LNCAP (cell line): ENCODE data around the gene NEDD4.

ENCODE experiments used
- TF ChIP-seq, protein P1 (sequence below): fragments of 450-650 bp; IDR thresholded peaks from 2 replicates; pipeline ENCODE4 v1.5.1; 2017; ENCODE audit warnings: mild to moderate bottlenecking

Gene NEDD4

DNA sequence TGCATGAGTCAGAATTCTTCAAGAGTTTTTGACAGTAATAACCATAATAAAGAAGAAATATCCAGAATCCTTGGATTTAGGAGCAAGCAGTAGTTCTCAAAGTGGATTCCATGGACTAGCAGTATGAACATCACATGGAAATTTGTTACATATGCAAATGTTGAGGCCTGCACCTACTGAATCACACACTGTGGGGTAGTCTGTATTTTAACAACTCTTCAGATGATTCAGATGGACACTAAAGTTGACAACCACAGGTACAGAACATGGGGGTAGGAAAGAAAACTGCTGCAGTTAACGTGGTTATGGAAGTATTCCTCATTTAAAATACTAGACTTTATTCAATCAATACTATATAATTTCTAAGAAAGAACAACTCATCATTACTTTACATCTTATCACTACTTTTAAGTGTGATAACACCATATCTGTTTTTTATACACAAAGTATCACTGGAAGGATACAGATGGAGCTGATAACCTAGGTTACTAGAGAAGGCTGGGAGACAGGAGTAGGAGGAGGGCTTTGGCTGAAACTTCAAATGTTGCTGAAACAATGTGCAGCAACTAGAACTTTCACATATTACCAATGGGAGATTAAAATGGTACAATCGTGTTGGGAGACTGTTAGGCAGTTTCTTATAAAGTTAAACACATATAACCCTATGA, 11.7 kb downstream of the NEDD4 start:
- TF ChIP-seq, protein P1, sequence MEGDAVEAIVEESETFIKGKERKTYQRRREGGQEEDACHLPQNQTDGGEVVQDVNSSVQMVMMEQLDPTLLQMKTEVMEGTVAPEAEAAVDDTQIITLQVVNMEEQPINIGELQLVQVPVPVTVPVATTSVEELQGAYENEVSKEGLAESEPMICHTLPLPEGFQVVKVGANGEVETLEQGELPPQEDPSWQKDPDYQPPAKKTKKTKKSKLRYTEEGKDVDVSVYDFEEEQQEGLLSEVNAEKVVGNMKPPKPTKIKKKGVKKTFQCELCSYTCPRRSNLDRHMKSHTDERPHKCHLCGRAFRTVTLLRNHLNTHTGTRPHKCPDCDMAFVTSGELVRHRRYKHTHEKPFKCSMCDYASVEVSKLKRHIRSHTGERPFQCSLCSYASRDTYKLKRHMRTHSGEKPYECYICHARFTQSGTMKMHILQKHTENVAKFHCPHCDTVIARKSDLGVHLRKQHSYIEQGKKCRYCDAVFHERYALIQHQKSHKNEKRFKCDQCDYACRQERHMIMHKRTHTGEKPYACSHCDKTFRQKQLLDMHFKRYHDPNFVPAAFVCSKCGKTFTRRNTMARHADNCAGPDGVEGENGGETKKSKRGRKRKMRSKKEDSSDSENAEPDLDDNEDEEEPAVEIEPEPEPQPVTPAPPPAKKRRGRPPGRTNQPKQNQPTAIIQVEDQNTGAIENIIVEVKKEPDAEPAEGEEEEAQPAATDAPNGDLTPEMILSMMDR, result no peak

DNA sequence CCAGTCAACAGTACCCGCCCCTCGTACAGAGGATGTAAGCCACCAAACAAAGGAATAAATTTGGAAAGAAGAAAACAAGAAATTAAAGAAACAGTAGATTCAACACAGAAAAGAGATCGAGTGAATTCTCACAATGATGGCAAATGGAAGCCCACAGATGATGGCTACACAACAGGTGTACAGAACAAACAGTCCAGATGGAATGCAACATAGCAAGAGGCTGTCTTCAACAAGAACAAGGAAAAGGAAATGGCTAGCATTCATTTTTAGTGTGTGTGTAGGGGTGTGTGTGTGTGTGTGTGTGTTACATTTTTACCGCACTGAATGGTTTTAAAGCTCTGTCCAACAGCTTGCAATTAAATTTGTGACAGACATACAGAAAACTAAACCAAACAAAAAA, 12.9 kb downstream of the NEDD4 start:
- TF ChIP-seq, protein P1, result no peak

DNA sequence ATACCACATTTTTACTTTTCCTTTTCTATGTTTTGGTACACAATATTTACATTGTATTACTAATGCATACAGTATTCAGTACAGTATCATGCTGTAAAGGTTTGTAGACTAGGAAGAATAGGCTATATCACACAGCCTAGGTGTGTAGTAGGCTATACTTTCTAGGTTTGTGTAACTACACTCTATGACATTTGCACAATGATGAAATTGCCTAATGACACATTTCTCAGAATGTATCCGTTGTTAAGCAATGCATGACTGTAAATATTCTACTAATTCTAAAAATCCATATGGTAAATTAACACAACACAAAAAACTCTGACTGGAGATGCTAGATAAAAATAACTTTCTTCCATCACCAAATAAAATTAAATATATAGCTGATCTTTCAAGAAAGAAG, 16.2 kb downstream of the NEDD4 start:
- TF ChIP-seq, protein P1, result no peak

DNA sequence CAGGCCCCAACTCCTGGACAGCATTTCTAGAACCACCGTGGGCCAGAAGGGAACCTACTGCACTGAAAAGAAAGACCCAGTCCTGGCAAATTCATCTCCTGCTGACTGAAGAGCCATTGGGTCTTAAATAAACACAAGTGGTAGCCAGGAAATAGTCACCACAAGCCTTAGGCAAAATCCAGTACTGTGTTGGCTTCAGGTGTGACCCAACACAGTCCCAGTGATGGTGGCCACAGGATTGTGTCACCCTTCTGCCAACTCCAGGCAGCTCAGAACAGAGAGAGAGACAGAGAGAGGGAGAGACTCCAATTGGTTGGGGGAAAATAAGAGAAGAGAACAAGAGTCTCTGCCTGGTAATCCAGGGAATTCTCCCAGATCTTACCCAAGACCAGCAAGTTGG, 23.1 kb downstream of the NEDD4 start:
- TF ChIP-seq, protein P1, result no peak

DNA sequence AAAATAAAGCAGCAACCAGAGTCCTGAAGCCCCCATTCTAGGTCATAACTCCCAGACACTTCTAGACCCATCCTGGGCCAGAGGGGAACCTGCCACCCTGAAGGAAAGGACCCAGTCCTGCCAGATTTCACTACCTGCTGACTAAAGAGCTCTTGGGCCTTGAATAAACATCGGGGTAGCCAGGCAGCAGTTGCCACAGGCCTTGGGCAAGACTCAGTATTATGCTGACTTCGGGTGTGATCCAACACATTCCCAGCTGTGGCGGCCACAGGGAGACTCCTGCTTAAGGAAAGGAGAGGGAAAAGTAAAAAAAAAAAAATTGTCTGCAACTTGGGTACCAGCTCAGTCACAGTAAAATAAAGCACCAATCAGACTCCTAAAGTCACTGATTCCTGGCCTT, 23.8 kb downstream of the NEDD4 start:
- TF ChIP-seq, protein P1, result no peak

DNA sequence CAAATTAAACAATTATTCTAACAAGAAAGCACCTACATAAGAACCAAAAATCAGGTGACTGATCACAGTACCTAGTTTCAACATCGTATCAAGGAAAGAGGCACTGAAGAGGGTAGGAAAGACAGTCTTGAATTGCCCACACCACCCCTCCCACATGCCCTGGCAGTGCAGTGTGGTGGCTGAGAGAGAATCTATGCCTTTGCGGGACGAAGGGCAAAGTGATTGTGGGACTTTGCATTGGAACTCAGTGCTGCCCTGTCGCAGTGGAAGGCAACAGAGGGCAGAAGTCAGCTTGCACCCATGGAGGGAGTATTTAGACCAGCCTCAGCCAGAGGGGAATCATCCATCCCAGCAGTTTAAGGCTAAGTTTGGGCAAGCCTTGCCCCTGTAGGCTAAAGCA, 24.5 kb downstream of the NEDD4 start:
- TF ChIP-seq, protein P1, result no peak

DNA sequence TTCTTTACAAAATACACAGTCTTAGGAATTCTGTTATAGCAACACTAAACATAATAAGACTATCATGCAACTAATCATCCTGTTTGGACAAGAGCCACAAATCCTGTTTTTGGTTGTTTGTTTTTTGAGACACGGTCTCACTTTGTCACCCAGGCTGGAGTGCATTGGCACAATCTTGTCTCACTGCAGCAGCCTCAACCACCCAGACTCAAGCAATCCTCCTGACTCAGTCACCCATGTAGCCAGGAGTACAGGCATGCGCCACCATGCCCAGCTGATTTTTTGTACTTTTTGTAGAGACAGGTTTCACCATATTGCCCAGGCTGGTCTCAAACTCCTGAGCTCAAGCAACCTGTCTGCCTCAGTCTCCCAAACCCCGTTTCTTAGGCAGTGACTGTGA, 28.3 kb downstream of the NEDD4 start:
- TF ChIP-seq, protein P1, result no peak

DNA sequence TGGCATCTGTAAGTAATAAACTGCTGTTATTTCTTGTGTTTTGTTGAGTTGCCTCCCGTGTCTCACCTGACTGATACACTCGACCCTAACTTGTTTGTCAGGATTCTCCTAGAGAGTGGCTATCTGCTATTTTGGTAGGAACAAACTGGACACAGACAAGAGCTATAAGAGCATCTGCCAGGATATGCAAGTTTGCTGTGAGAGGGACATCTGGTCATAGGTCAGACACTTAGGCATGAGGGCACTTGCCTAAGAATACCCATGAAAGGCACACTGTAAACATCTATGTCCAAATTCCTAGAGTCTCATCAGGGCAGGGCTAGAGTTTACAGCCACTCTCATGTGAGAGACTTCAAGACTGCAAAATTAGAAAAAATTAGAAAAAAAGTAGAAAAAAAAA, 32.5 kb downstream of the NEDD4 start:
- TF ChIP-seq, protein P1, result no peak
